Measurements from ENCODE around the gene SMPD4.

GRCh38 chr2:130190237-130190636, 8.8 kb upstream of the SMPD4 start:
- TF ChIP-seq CTCF (conservative IDR thresholded peaks at IDR 0.05) (no peak), ZFX (IDR thresholded peaks at IDR 0.05) (no peak)

Data from C4-2B (cell line).